ENCODE measurements around the gene EFHC1. TPM values are rescaled to one million over a fixed set of nuclear protein-coding genes. Genes with fewer than 3 reads are reported as not detected.

The EFHC1 gene
- total RNA-seq, 2 experiments from 2014 or later: 20.7 to 24.8 TPM

GRCh38 chr6:52418606-52419005, 1.5 kb upstream of the EFHC1 start:
- Histone ChIP-seq H3K79me2 (ENCODE audit: insufficient read depth, low read depth, low read length) (no peaks in the 10 kb centered on the region), H4K20me1 (ENCODE audit: insufficient read depth, low read length) (no peaks in the 10 kb centered on the region), H3K9me3 (ENCODE audit: low read length) (no peaks in the 10 kb centered on the region), H3K4me2 (ENCODE audit: low read length) (peak overlapping the region; percentile 89), H3K4me3 (ENCODE audit: low read depth, low read length, poor library complexity, severe bottlenecking) (peak overlapping the region; percentile 75), H2AFZ (ENCODE audit: low read length) (peak overlapping the region; percentile 9; the same call in 1 of the 2 replicates), H3K9me2 (ENCODE audit: insufficient read depth, low read length) (no peaks in the 10 kb centered on the region), H3K27ac (ENCODE audit: low read depth, low read length, poor library complexity, severe bottlenecking) (peak overlapping the region; percentile 60), H3K36me3 (ENCODE audit: insufficient read depth, low read length) (no peaks in the 10 kb centered on the region), H3K4me1 (ENCODE audit: insufficient read depth, low read length, poor library complexity, severe bottlenecking) (peaks cover 56% of the 10 kb centered on the region)
- intact Hi-C loops (cut with micrococcal nuclease; ENCODE audit: unreplicated experiment): loop anchor here (1.0 to 5.0 kb wide), 2 partner anchors 78 to 579 kb away; partner anchors contain the start of gene GSTA4
- POLR2A ChIA-PET: interaction anchor here (0.5 to 9.4 kb wide), 19 partner anchors 12 to 1048 kb away, joined by 3 to 129 read pairs (median 6); partner anchors contain the start of genes MCM3 and TRAM2
- TF ChIP-seq EZH2phosphoT487 (IDR thresholded peaks at IDR 0.05; ENCODE audit: borderline replicate concordance, low read depth, low read length) (no peak), CTCF (conservative IDR thresholded peaks at IDR 0.05; ENCODE audit: low read length) (no peak)
- CTCF ChIA-PET (ENCODE audit: unreplicated experiment): interaction anchor here (0.8 to 2.0 kb wide), 4 partner anchors 80 to 244 kb away, joined by 4 to 13 read pairs (median 6); no protein-coding TSS in a partner anchor
- BruUV-seq (replicated peaks): no TSS peak
- DNase-seq (ENCODE audit: low spot score): peak; percentile 73

- CTCF ChIA-PET (ENCODE audit: unreplicated experiment): interaction anchor here (1.0 to 2.0 kb wide), 2 partner anchors 73 to 78 kb away, joined by 3 to 9 read pairs; no protein-coding TSS in a partner anchor
- intact Hi-C loops (cut with micrococcal nuclease; ENCODE audit: unreplicated experiment): loop anchor here (1.0 kb wide), 1 partner anchor 174 kb away; no protein-coding TSS in a partner anchor
- no peak for DNase-seq (ENCODE audit: low spot score)
- no peaks in the 10 kb centered on the region for H3K9me3 ChIP-seq (ENCODE audit: low read length)
- TF ChIP-seq EZH2phosphoT487 (IDR thresholded peaks at IDR 0.05; ENCODE audit: borderline replicate concordance, low read depth, low read length) (no peak), CTCF (conservative IDR thresholded peaks at IDR 0.05; ENCODE audit: low read length) (no peak)
- H3K4me1 ChIP-seq (ENCODE audit: insufficient read depth, low read length, poor library complexity, severe bottlenecking): peaks cover 50% of the 10 kb centered on the region
- peak overlapping the region; percentile 44; the same call in 1 of the 2 replicates for H2AFZ ChIP-seq (ENCODE audit: low read length)
- BruUV-seq (replicated peaks): TSS peak; percentile 79
- no peaks in the 10 kb centered on the region for H3K9me2 ChIP-seq (ENCODE audit: insufficient read depth, low read length)
- POLR2A ChIA-PET: interaction anchor here (0.6 to 9.4 kb wide), 15 partner anchors 10 to 248 kb away, joined by 3 to 129 read pairs (median 6); no protein-coding TSS in a partner anchor
- peaks cover 7% of the 10 kb centered on the region for H3K36me3 ChIP-seq (ENCODE audit: insufficient read depth, low read length)
- H3K4me2 ChIP-seq (ENCODE audit: low read length): peak overlapping the region; percentile 89
- H4K20me1 ChIP-seq (ENCODE audit: insufficient read depth, low read length): no peaks in the 10 kb centered on the region
- H3K27ac ChIP-seq (ENCODE audit: low read depth, low read length, poor library complexity, severe bottlenecking): no peak overlapping the region
- no peaks in the 10 kb centered on the region for H3K79me2 ChIP-seq (ENCODE audit: insufficient read depth, low read depth, low read length)
- H3K4me3 ChIP-seq (ENCODE audit: low read depth, low read length, poor library complexity, severe bottlenecking): peak overlapping the region; percentile 75
These were observed 671 bp downstream of the EFHC1 start for GRCh38 chr6:52420668-52421358.
